ENCODE measurements around the gene THSD4. TPM values are rescaled to one million over a fixed set of nuclear protein-coding genes. Genes with fewer than 3 reads are reported as not detected.

THSD4 gene
- polyA plus RNA-seq, 1 donor (not counting 4 experiments of a cell fraction or from before 2014, with no cell fraction given): 24.5 TPM

GRCh38 chr15:71191296-71191695 is 76.0 kb downstream of the THSD4 start:
- no peak for FAIRE-seq
- H3K36me3 ChIP-seq (ENCODE audit: control insufficient read depth in 2 of 2, extremely low read depth in 1 of 2, insufficient read depth in 2 of 2, low read length in 2 of 2): peaks cover 23 to 39% of the 10 kb centered on the region in 2 experiments

GRCh38 chr15:71192816-71193215 is 77.5 kb downstream of the THSD4 start:
- H3K4me3 ChIP-seq (ENCODE audit: control insufficient read depth in 2 of 3, extremely low read depth in 1 of 3, insufficient read depth in 2 of 3, low read depth in 1 of 3, low read length in 3 of 3): no peak overlapping the region
- TF ChIP-seq EZH2 (IDR thresholded peaks at IDR 0.05; ENCODE audit: low read length): no peak
- TF ChIP-seq CTCF (optimal IDR thresholded peaks at IDR 0.05 in 1 of 3, IDR thresholded peaks at IDR 0.05 in 1 of 3, conservative IDR thresholded peaks at IDR 0.05 in 1 of 3; ENCODE audit: extremely low read depth in 1 of 3, insufficient read depth in 2 of 3, low read length in 3 of 3): no peak
- peaks cover 35% of the 10 kb centered on the region for H3K79me2 ChIP-seq (ENCODE audit: control insufficient read depth, insufficient read depth, low read length)
- FAIRE-seq (no peak), DNase-seq (ENCODE audit: low read depth, low spot score) (no peak)
- H3K4me1 ChIP-seq (ENCODE audit: control insufficient read depth, extremely low read depth, insufficient read depth, low read length): no peaks in the 10 kb centered on the region
- peaks cover 27 to 31% of the 10 kb centered on the region in 2 experiments for H3K36me3 ChIP-seq (ENCODE audit: control insufficient read depth in 2 of 2, extremely low read depth in 1 of 2, insufficient read depth in 2 of 2, low read length in 2 of 2)
- no peaks in the 10 kb centered on the region for H3K27me3 ChIP-seq (ENCODE audit: control insufficient read depth, extremely low read depth, insufficient read depth, low read length)
- H4K20me1 ChIP-seq (ENCODE audit: control insufficient read depth, extremely low read depth, insufficient read depth, low read length): no peaks in the 10 kb centered on the region
- no peaks in the 10 kb centered on the region for H3K9me3 ChIP-seq (ENCODE audit: control insufficient read depth, low read depth, low read length)
- H3K9ac ChIP-seq (ENCODE audit: control insufficient read depth, extremely low read depth, insufficient read depth, low read length): no peak overlapping the region
- no peak overlapping the region for H3K4me2 ChIP-seq (ENCODE audit: control insufficient read depth, extremely low read depth, insufficient read depth, low read depth, low read length)
- H3K27ac ChIP-seq (ENCODE audit: control insufficient read depth, insufficient read depth, low read length): no peak overlapping the region
- H3K9me1 ChIP-seq (ENCODE audit: control insufficient read depth, extremely low read depth, insufficient read depth, low read length): no peaks in the 10 kb centered on the region
- dilution Hi-C loops (cut with MboI; ENCODE audit: extremely low pct_ligation_motif_present, low sequenced_read_pairs): no loop called here
- no peak overlapping the region for H2AFZ ChIP-seq (ENCODE audit: control insufficient read depth, low read length)

More at GRCh38 chr15:71191296-71191695, 76.0 kb downstream of the THSD4 start:
- Histone ChIP-seq H3K4me2 (ENCODE audit: control insufficient read depth, extremely low read depth, insufficient read depth, low read depth, low read length) (no peak overlapping the region), H2AFZ (ENCODE audit: control insufficient read depth, low read length) (no peak overlapping the region), H3K27me3 (ENCODE audit: control insufficient read depth, extremely low read depth, insufficient read depth, low read length) (no peaks in the 10 kb centered on the region), H3K9me1 (ENCODE audit: control insufficient read depth, extremely low read depth, insufficient read depth, low read length) (no peaks in the 10 kb centered on the region), H3K9ac (ENCODE audit: control insufficient read depth, extremely low read depth, insufficient read depth, low read length) (no peak overlapping the region), H3K9me3 (ENCODE audit: control insufficient read depth, low read depth, low read length) (no peaks in the 10 kb centered on the region), H3K4me3 (ENCODE audit: control insufficient read depth in 2 of 3, extremely low read depth in 1 of 3, insufficient read depth in 2 of 3, low read depth in 1 of 3, low read length in 3 of 3) (no peak overlapping the region), H3K4me1 (ENCODE audit: control insufficient read depth, extremely low read depth, insufficient read depth, low read length) (no peaks in the 10 kb centered on the region), H3K79me2 (ENCODE audit: control insufficient read depth, insufficient read depth, low read length) (peaks cover 25% of the 10 kb centered on the region), H4K20me1 (ENCODE audit: control insufficient read depth, extremely low read depth, insufficient read depth, low read length) (no peaks in the 10 kb centered on the region), H3K27ac (ENCODE audit: control insufficient read depth, insufficient read depth, low read length) (no peak overlapping the region)
- TF ChIP-seq CTCF (optimal IDR thresholded peaks at IDR 0.05 in 1 of 3, IDR thresholded peaks at IDR 0.05 in 1 of 3, conservative IDR thresholded peaks at IDR 0.05 in 1 of 3; ENCODE audit: extremely low read depth in 1 of 3, insufficient read depth in 2 of 3, low read length in 3 of 3) (no peak), EZH2 (IDR thresholded peaks at IDR 0.05; ENCODE audit: low read length) (no peak)
- DNase-seq (ENCODE audit: low read depth, low spot score): no peak
- dilution Hi-C loops (cut with MboI; ENCODE audit: extremely low pct_ligation_motif_present, low sequenced_read_pairs): no loop called here
